SK-N-SH treated with all-trans-retinoic acid at 6 μM for 48 hours (cell line): ENCODE measurements around the gene RAP1GAP.
"Not testable (repeated sequence)": the region's sequence is repeated elsewhere in the genome, so short reads cannot be mapped to it uniquely, and the experiment has no call there.

Experiments used
- ATAC-seq: fragments of 200-7000 bp; cut with Tn5 transposase; 3 replicates; pipeline ENCODE4 v1.9.1; 2020; ENCODE audit warnings: mild to moderate bottlenecking, moderate library complexity
- ARNTL ChIP-seq: fragments of 450-650 bp; formaldehyde crosslinking; IDR thresholded peaks from 2 replicates; pipeline ENCODE4 v1.5.0; 2020; ENCODE audit warnings: low read depth, mild to moderate bottlenecking, moderate library complexity, borderline replicate concordance
- BACH2 ChIP-seq: fragments of 250-450 bp; sonication (Bioruptor Pico); IDR thresholded peaks from 2 replicates; pipeline ENCODE4 v1.9.0; 2021; ENCODE audit warnings: mild to moderate bottlenecking, borderline replicate concordance
- CSDC2 ChIP-seq: fragments of 250-450 bp; sonication (Bioruptor Pico); IDR thresholded peaks from 2 replicates; pipeline ENCODE4 v1.5.0; 2020; ENCODE audit warnings: mild to moderate bottlenecking, moderate library complexity
- ESRRG ChIP-seq: fragments of 250-450 bp; sonication (Bioruptor Pico); IDR thresholded peaks from 2 replicates; pipeline ENCODE4 v1.6.1; 2021; ENCODE audit warnings: mild to moderate bottlenecking
- GLIS3 ChIP-seq: fragments of 250-450 bp; sonication (Bioruptor Pico); IDR thresholded peaks from 2 replicates; pipeline ENCODE4 v1.5.0; 2020; ENCODE audit warnings: mild to moderate bottlenecking, moderate library complexity
- ISL1 ChIP-seq: fragments of 250-450 bp; sonication (Bioruptor Pico); IDR thresholded peaks from 2 replicates; pipeline ENCODE4 v2.1.2; 2022; ENCODE audit warnings: mild to moderate bottlenecking, moderate library complexity
- OSR1 ChIP-seq: fragments of 250-450 bp; sonication (Bioruptor Pico); IDR thresholded peaks from 2 replicates; pipeline ENCODE4 v1.8.0; 2022; ENCODE audit warnings: moderate library complexity, mild to moderate bottlenecking, inconsistent platforms
- PPARA ChIP-seq: fragments of 250-450 bp; sonication (Bioruptor Pico); IDR thresholded peaks from 2 replicates; pipeline ENCODE4 v1.5.0; 2020; ENCODE audit warnings: mild to moderate bottlenecking, borderline replicate concordance
- RARB ChIP-seq: fragments of 250-450 bp; sonication (Bioruptor Pico); IDR thresholded peaks from 2 replicates; pipeline ENCODE4 v1.8.0; 2021; ENCODE audit warnings: mild to moderate bottlenecking, moderate library complexity
- SNAI2 ChIP-seq: fragments of 250-450 bp; sonication (Bioruptor Pico); IDR thresholded peaks from 2 replicates; pipeline ENCODE4 v1.5.0; 2020; ENCODE audit warnings: mild to moderate bottlenecking, moderate library complexity
- TCF4 ChIP-seq: fragments of 250-450 bp; sonication (Bioruptor Pico); IDR thresholded peaks from 2 replicates; pipeline ENCODE4 v1.8.0; 2021; ENCODE audit warnings: mild to moderate bottlenecking, moderate library complexity, borderline replicate concordance
- TOX ChIP-seq: fragments of 250-450 bp; sonication (Bioruptor Pico); IDR thresholded peaks from 2 replicates; pipeline ENCODE4 v1.8.0; 2021; ENCODE audit warnings: mild to moderate bottlenecking, moderate library complexity, borderline replicate concordance
- ZC3H10 ChIP-seq: fragments of 250-450 bp; sonication (Bioruptor Pico); IDR thresholded peaks from 2 replicates; pipeline ENCODE4 v1.5.1; 2021; ENCODE audit warnings: mild to moderate bottlenecking, moderate library complexity
- ZFP3 ChIP-seq: fragments of 250-450 bp; sonication (Bioruptor Pico); IDR thresholded peaks from 2 replicates; pipeline ENCODE4 v1.5.0; 2020; ENCODE audit warnings: mild to moderate bottlenecking, moderate library complexity
- ZNF565 ChIP-seq: fragments of 450-650 bp; formaldehyde crosslinking; conservative IDR thresholded peaks from 2 replicates; pipeline ENCODE4 v1.5.0; 2020; ENCODE audit warnings: low read depth, mild to moderate bottlenecking, moderate library complexity
- ZNF70 ChIP-seq: fragments of 450-650 bp; formaldehyde crosslinking; IDR thresholded peaks from 2 replicates; pipeline ENCODE4 v1.5.0; 2020; ENCODE audit warnings: mild to moderate bottlenecking, moderate library complexity
- ZNF8 ChIP-seq: fragments of 450-650 bp; formaldehyde crosslinking; IDR thresholded peaks from 2 replicates; pipeline ENCODE4 v1.5.0; 2020; ENCODE audit warnings: mild to moderate bottlenecking, moderate library complexity
- TF ChIP-seq, protein P1 (sequence below): fragments of 250-450 bp; sonication (Bioruptor Pico); IDR thresholded peaks from 2 replicates; pipeline ENCODE4 v1.5.1; 2021; ENCODE audit warnings: mild to moderate bottlenecking, moderate library complexity
- TF ChIP-seq, protein P2 (sequence below): fragments of 250-450 bp; sonication (Bioruptor Pico); IDR thresholded peaks from 2 replicates; pipeline ENCODE4 v1.5.1; 2020; ENCODE audit warnings: low read depth, mild to moderate bottlenecking, moderate library complexity
- TF ChIP-seq, protein P3 (sequence below): fragments of 250-450 bp; sonication (Bioruptor Pico); IDR thresholded peaks from 2 replicates; pipeline ENCODE4 v1.8.0; 2020; ENCODE audit warnings: mild to moderate bottlenecking, moderate library complexity, borderline replicate concordance
- TF ChIP-seq, protein P4 (sequence below): fragments of 250-450 bp; sonication (Bioruptor Pico); IDR thresholded peaks from 2 replicates; pipeline ENCODE4 v1.8.0; 2021; ENCODE audit warnings: low read depth, mild to moderate bottlenecking, moderate library complexity, borderline replicate concordance

RAP1GAP gene

DNA sequence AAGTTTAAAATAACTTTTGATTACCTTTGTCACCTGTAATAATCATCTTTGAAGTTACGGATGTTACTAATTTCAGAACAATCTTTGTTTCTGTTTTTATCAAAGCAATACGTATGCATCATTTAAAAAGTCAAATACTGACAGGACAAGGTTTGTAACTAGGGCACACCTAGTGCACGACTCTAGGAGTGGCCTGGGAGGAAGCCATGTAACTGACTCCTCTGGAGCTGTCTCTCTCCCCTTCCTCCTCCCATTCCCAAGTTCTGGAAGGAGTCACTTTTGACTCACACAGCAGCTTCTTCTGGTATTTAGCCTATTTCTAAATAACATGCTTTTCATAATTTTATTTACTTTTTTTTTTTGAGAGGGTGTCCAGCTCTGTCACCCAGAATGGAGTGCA is 11.8 kb upstream of the RAP1GAP start:
- ATAC-seq = no peak; the same call in 2 of the 3 replicates

DNA sequence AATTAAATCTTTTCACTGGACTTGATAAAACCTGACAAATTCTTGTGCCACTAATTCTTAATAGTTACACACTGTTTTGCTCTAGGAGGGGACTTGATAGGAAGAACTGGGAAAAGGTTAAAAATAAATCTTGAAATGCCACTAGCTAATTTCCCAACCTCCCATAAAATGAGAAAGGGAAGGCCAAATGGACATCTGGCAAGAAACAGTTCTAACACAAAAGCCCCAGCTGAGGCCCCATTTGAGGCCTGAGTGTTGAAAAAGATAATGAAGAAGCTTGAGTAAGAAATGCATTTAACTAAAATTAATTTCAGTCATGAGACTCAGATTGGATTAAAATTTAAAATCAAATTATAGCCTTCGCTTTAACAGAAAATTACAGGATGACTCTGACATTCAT is 11.2 kb upstream of the RAP1GAP start:
- ATAC-seq = no peak
- no peak for TF ChIP-seq RARB
- peak; percentile 38; the same call in 1 of the 2 replicates for TF ChIP-seq TCF4 (CRISPR knock-in tag)

More for the DNA sequence above, 11.8 kb upstream of the RAP1GAP start:
- TF ChIP-seq GLIS3 (CRISPR knock-in tag) = no peak
- TF ChIP-seq OSR1 (CRISPR knock-in tag) = no peak
- TF ChIP-seq ZNF8 (CRISPR knock-in tag) = no peak
- no peak for TF ChIP-seq PPARA (CRISPR knock-in tag)
- no peak for TF ChIP-seq ZNF70
- TF ChIP-seq, protein P1, sequence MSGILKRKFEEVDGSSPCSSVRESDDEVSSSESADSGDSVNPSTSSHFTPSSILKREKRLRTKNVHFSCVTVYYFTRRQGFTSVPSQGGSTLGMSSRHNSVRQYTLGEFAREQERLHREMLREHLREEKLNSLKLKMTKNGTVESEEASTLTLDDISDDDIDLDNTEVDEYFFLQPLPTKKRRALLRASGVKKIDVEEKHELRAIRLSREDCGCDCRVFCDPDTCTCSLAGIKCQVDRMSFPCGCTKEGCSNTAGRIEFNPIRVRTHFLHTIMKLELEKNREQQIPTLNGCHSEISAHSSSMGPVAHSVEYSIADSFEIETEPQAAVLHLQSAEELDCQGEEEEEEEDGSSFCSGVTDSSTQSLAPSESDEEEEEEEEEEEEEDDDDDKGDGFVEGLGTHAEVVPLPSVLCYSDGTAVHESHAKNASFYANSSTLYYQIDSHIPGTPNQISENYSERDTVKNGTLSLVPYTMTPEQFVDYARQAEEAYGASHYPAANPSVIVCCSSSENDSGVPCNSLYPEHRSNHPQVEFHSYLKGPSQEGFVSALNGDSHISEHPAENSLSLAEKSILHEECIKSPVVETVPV (CRISPR knock-in tag) = no peak
- no peak for TF ChIP-seq ARNTL (CRISPR knock-in tag)
- TF ChIP-seq CSDC2 (CRISPR knock-in tag) = no peak
- TF ChIP-seq BACH2 (CRISPR knock-in tag) = no peak
- TF ChIP-seq ZFP3 (CRISPR knock-in tag) = no peak
- no peak for TF ChIP-seq ZC3H10 (CRISPR knock-in tag)
- no peak for TF ChIP-seq TOX
- TF ChIP-seq ISL1 (CRISPR knock-in tag) = no peak
- no peak for TF ChIP-seq SNAI2
- TF ChIP-seq ZNF565 = no peak
- TF ChIP-seq, protein P2, sequence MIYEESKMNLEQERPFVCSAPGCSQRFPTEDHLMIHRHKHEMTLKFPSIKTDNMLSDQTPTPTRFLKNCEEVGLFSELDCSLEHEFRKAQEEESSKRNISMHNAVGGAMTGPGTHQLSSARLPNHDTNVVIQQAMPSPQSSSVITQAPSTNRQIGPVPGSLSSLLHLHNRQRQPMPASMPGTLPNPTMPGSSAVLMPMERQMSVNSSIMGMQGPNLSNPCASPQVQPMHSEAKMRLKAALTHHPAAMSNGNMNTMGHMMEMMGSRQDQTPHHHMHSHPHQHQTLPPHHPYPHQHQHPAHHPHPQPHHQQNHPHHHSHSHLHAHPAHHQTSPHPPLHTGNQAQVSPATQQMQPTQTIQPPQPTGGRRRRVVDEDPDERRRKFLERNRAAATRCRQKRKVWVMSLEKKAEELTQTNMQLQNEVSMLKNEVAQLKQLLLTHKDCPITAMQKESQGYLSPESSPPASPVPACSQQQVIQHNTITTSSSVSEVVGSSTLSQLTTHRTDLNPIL (CRISPR knock-in tag) = no peak

DNA sequence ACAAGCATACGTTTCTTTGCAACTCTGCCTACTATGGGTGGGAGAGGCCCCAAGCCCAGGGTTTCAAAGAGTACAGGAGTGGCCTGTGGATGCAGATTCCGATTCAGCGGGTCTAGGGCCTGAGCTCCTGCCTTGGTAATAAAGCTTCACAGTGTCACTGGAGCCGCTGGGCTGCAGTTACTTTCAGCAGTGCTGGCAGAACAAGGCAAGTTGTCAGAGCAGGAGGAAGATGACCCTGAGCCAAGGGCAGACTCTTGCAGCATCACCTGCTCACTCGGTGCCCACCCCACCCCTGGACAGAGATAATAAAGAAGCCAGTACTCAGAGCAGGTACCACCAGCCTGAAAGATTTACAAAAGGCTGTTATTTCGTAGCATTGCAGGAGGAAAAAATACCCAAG is 8.0 kb upstream of the RAP1GAP start:
- no peak for ATAC-seq

DNA sequence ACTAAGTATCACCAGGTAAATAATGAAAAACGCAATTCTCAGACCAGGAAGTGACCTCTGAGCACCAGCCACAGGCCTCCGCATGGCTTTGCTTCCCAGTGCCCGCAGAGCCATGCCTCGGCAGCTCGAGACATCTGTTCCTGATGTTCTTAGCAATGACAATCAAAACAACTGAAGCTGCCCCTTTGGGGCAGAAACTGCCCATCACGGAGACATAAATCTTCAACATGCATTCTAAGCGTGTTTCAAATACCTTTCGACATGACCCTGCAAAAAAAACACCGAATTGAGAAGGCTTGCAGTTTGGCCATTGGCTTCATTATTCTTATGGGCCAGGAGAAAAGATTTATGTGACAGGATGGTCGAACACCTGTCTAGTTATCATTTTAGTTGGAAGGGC is 5.8 kb upstream of the RAP1GAP start:
- no peak for ATAC-seq
- TF ChIP-seq ZNF70 (no peak), BACH2 (CRISPR knock-in tag) (no peak), OSR1 (CRISPR knock-in tag) (no peak), ZC3H10 (CRISPR knock-in tag) (no peak), PPARA (CRISPR knock-in tag) (no peak)
- TF ChIP-seq, protein P3, sequence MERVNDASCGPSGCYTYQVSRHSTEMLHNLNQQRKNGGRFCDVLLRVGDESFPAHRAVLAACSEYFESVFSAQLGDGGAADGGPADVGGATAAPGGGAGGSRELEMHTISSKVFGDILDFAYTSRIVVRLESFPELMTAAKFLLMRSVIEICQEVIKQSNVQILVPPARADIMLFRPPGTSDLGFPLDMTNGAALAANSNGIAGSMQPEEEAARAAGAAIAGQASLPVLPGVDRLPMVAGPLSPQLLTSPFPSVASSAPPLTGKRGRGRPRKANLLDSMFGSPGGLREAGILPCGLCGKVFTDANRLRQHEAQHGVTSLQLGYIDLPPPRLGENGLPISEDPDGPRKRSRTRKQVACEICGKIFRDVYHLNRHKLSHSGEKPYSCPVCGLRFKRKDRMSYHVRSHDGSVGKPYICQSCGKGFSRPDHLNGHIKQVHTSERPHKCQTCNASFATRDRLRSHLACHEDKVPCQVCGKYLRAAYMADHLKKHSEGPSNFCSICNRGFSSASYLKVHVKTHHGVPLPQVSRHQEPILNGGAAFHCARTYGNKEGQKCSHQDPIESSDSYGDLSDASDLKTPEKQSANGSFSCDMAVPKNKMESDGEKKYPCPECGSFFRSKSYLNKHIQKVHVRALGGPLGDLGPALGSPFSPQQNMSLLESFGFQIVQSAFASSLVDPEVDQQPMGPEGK (CRISPR knock-in tag) = no peak

More for the DNA sequence above, 8.0 kb upstream of the RAP1GAP start:
- TF ChIP-seq, protein P3 (CRISPR knock-in tag) = no peak
- TF ChIP-seq ZC3H10 (CRISPR knock-in tag) (no peak), SNAI2 (no peak), PPARA (CRISPR knock-in tag) (no peak), ESRRG (no peak)

DNA sequence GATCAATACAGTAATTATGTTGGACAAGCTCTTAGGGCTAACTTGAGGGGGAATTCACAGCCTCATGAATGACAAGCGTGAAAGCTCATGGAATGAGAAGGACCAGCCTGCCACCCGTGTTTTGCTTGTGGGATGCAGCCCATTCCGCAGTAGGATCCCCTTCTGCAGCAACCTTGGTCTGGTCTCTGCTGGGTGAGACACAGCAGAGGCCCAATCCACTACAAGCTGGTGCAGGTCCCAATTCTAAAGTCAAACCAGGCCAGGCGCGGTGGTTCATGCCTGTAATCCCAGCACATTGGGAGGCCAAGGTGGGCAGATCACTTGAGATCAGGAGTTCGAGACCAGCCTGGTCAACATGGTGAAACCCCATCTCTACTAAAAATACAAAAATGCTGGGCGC is 4.7 kb upstream of the RAP1GAP start:
- ATAC-seq = not testable (repeated sequence)

DNA sequence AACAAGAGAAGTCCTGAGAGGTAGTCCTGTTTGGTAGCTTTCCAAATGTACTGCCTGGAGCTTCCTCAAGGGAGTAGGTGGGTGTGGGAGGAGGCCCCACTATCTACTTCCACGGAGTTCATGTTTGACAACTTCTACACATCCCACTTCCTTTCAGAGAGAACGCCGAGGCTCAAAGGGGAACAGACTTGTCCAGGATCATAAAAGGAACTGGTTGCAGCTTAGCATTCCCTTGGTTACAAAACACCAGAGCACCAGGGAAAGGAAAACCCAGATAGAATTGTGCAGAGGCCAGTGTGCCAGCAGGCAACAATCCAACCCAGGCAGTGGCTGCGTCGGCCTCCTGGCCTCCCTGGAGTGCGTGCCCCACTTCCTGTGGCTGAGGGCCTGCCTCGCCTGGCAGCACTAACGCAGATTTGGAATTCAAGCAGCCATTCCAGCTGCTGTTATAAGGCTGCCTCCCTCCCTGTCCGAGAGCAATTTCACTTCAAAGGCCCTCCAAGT is 4.2 kb upstream of the RAP1GAP start:
- peak; percentile 69 for ATAC-seq
- TF ChIP-seq, protein P4, sequence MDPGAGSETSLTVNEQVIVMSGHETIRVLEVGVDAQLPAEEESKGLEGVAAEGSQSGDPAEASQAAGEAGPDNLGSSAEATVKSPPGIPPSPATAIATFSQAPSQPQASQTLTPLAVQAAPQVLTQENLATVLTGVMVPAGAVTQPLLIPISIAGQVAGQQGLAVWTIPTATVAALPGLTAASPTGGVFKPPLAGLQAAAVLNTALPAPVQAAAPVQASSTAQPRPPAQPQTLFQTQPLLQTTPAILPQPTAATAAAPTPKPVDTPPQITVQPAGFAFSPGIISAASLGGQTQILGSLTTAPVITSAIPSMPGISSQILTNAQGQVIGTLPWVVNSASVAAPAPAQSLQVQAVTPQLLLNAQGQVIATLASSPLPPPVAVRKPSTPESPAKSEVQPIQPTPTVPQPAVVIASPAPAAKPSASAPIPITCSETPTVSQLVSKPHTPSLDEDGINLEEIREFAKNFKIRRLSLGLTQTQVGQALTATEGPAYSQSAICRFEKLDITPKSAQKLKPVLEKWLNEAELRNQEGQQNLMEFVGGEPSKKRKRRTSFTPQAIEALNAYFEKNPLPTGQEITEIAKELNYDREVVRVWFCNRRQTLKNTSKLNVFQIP (CRISPR knock-in tag) = no peak
- TF ChIP-seq ZNF8 (CRISPR knock-in tag) = no peak
- TF ChIP-seq ZNF565 = no peak
- no peak for TF ChIP-seq TCF4 (CRISPR knock-in tag)
- no peak for TF ChIP-seq ZC3H10 (CRISPR knock-in tag)
